GM18867 (cell line): ENCODE measurements around the gene ADAMTS1.

Experiments
- ATAC-seq: cut with Tn5 transposase; IDR thresholded peaks from one replicate; pipeline ENCODE4 v1.9.1; 2021; ENCODE audit warnings: mild to moderate bottlenecking, moderate library complexity; ENCODE audit not compliant: unreplicated experiment

Gene ADAMTS1

DNA sequence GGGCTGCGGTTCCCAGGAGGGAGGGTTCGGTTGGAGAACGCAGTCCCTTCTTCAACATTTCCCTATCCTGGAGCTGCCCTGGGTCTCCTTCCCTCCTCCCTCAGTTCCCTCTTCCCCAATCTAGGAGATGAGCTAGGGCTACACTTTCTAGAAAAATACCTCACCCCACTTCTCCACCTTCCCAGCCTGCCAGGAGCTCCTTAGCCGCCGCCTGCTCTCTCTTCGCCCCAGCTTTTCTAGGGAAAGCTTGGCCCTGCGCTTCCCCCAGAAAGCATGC, 488 bp upstream of the ADAMTS1 start:
- no peak for ATAC-seq

DNA sequence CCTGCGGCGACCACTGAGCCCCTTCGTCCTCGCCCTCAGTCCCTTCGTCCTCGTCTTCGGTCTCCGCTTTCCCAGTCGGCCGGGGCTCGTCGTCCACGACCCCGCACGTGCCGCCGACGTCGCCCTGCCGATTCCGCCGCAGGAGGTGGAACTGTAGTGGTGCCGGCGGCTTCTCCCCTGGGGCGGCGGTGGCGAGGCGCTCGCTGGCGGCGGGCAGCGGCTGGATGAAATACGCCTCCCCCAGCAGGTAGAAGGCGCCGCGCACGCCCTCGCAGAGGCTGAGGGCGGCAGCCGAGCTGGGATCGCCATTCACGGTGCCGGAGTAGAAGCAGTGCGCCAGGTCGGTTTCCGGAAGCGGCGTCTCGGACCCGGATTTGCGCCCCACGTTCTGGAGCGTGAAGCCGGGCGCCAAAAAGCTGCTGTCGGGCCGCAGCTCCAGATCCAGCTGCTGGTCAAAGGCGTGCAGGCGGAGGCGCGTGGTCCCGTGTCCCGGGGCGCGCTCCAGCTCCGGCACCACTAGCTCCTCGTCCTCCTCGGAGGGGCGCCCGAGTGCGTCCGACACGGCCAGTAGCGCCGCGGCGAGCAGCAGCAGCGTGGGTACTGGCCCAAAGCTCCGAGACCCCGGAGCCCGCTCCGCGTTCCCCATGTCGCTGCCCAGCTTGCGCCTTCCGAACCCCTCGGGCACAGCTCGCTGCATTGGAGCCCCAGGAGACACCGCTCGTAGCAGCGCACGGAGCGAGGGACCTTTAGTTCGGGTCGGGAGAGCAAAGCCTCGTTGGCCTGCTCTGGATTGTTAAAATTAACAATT, 747 bp downstream of the ADAMTS1 start:
- no peak for ATAC-seq

DNA sequence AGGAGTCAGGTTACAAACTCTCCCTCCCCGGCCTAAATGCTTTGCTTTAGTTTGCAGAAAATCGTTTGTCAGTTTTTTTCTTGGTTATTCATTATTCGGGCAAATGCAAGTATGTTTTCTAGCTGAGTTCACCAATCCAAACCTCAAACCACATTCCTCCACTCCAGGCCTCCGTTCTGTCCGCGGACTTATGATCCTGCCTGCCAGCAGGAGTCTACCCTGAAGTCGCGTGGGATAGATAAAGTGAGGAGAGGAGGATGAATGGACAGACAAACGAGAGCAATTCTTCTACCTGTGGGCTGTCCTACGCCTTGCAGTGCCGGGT, 1.3 kb downstream of the ADAMTS1 start:
- no peak for ATAC-seq

GRCh38 chr21:26842974-26843932, 2.0 kb downstream of the ADAMTS1 start:
- no peak for ATAC-seq

DNA sequence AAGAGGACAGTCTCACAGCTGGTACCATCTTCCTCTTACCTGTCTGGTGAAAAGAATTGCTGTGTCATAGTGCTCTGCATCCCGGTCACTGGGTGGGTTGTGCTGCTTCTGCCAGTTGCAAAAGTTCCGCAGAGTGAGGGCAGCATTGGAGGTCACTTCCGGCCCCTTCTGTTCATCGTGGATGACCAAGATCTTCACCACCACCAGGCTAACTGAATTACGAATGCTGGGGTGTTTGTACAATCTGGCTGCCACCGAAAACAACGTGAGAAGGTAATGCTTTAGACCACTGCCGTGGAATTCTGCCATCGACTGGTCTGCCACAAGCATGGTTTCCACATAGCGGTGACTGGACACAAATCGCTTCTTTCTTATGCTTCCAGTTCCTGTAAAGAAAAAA, 2.9 kb downstream of the ADAMTS1 start:
- ATAC-seq = no peak

DNA sequence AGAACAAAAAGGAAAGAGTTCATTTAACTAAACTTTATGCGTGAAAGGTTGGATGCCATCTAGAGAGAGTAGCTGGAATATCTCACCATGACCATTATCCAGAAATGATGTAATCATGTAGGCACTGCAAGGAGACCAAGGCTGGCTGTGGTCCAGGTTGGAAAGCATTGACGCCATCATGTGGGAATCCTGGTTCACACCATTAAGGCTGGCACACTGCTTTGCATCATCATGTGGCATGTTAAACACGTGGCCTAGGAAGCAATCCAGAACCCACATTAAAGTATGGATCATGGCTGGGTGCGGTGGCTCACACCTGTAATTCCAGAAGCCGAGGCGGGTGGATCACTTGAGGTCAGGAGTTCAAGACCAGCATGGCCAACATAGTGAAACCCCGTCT, 4.3 kb downstream of the ADAMTS1 start:
- ATAC-seq = no peak

GRCh38 chr21:26840201-26840600, 5.0 kb downstream of the ADAMTS1 start:
- ATAC-seq = no peak

- ATAC-seq = no peak
Observed at GRCh38 chr21:26837539-26837938, 7.7 kb downstream of the ADAMTS1 start.

DNA sequence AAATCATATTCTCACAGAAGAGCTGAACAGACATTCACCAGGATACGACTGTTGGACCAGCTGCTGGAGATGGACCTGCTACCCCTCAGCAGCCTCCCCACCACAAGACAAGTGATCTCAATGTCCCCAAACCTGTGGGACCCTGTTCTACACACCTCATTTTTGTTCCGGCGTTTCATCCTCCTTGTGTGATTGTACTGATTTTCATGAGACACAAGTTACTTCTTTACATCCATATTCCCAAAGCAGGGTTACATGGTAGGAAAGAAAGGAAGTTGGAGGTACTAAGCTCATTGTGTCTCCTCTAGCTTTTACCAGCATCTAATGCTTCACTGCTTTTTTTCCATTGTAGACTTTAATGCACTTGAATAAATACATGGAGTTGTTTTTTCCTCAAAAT, 8.7 kb downstream of the ADAMTS1 start:
- ATAC-seq = no peak

- ATAC-seq = no peak
Observed at GRCh38 chr21:26835714-26836265, 9.4 kb downstream of the ADAMTS1 start.

GRCh38 chr21:26835027-26835713, 10.0 kb downstream of the ADAMTS1 start:
- ATAC-seq = no peak

DNA sequence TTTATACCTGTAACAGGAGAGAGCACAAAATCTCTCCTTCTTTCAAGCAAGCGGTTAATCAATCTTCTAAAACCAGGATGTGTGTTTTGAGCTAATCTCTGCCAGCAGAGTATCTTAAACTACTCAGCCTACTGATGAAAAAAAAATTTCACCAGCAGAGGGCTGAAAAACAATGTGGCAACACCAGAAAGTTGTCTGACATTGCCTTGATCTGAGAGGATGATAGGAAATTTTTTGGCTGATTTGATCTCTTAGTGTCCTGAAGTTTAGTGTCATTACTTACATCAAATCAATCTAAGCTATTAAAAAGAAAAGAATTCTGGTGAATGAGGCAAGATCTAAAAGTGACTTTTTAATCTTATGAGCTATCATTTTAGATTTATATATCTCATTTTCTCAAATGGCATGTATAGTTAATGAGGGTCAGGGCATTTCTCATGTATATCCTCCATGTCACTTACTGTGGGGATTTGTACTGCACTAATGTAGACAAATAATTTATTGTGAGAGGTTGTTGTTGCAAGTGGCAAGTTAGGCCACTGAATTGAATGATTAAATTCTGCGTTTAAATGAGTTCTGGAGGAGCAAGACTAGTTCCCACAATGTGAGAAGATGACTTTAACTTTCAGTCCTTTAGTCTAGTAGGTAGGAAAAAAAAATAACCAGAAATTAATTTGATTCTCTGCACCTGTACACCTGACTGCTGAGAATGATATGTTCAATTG, 10.9 kb downstream of the ADAMTS1 start:
- no peak for ATAC-seq

DNA sequence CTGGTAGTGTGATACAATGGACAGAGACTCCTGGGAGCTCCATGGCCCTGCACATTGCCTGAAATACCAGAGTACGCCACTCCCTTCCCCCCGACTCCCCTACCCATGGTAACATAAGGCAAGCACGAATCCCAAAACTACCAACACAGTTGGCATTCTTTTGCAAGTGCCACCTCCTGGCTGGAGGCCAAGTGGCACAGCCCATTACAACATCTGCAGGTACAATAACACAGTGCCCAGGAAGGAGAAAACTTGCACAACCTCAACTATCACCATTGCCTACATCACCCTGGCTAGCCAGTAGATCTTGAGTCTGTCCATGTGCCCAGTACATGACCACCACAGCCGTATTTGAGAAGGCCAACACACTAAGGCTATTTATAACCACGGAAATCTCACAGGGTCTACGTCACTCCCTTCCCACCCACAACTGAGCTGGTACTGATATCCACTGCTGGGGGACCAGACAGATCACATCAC, 11.7 kb downstream of the ADAMTS1 start:
- no peak for ATAC-seq

DNA sequence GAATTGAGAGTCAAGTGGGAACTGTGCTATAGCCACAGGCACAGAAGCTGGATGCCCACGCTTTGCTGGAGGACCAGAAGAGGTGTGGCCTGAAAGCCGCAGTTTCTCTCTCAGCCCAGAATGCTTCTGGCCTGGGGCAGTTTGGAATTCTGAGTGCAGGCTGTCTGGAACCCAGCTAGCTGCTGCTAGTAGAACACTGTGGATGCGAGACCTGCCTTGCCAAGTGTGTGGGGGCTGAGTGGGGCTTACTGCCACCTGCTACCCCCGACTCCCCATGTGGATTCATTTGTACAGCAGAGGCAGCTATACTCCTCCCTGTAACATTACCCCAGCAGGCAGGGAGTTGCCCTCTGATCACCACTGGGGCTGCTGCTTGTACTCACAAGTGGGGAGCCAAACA, 12.2 kb downstream of the ADAMTS1 start:
- no peak for ATAC-seq

- ATAC-seq = no peak
Observed at GRCh38 chr21:26832546-26832945, 12.7 kb downstream of the ADAMTS1 start.

GRCh38 chr21:26826801-26827200, 18.4 kb downstream of the ADAMTS1 start:
- ATAC-seq = no peak

DNA sequence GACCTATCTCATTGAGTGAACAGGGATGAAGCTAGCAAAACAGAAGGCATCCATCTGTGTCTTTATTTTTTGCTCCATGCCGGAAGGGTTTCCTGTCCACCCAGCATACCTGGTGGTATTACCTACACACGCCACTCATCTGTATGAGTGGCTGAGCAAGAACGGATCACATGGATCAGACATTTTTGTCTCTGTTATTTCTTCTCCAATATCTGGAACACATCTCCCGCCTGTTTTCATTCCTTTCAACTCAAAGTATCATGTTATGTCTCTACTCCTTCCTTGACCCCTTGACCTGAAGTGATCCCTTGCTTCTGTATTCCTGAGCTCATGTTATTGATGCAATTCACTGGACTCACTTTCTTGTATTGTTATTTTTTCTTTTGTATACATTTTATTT, 24.7 kb downstream of the ADAMTS1 start:
- ATAC-seq = no peak

- no peak for ATAC-seq
Observed at GRCh38 chr21:26819740-26820324, 25.4 kb downstream of the ADAMTS1 start.

DNA sequence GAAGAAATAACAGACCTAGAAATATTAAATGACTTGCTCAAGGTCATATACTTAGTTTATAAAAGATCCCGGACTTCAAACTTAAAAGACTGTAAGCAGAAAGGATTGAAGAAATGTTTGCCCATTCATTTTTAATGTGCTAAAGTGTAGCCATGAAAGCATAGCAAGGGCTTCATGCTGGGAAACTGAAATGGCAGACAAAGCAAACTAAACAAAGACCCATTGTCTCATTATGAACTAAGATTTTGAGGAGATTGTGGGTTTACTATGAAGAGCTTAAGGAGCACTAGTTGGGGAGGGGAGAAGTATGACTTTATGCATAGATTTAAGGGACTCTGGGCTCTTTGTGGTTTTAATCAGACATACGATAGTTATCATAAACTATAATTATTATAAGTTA, 26.3 kb downstream of the ADAMTS1 start:
- no peak for ATAC-seq

- ATAC-seq = no peak
Observed at GRCh38 chr21:26815197-26815596, 30.0 kb downstream of the ADAMTS1 start.
